SK-N-SH treated with all-trans-retinoic acid at 6 μM for 48 hours (cell line): ENCODE results near the gene ADGRV1.

Experiments used
- ATAC-seq: fragments of 200-7000 bp; cut with Tn5 transposase; 3 replicates; pipeline ENCODE4 v1.9.1; 2020; ENCODE audit warnings: mild to moderate bottlenecking, moderate library complexity
- ARNTL ChIP-seq: fragments of 450-650 bp; formaldehyde crosslinking; IDR thresholded peaks from 2 replicates; pipeline ENCODE4 v1.5.0; 2020; ENCODE audit warnings: low read depth, mild to moderate bottlenecking, moderate library complexity, borderline replicate concordance
- CREB5 ChIP-seq: fragments of 250-450 bp; sonication (Bioruptor Pico); IDR thresholded peaks from 2 replicates; pipeline ENCODE4 v1.5.1; 2020; ENCODE audit warnings: low read depth, mild to moderate bottlenecking, moderate library complexity
- CSDC2 ChIP-seq: fragments of 250-450 bp; sonication (Bioruptor Pico); IDR thresholded peaks from 2 replicates; pipeline ENCODE4 v1.5.0; 2020; ENCODE audit warnings: mild to moderate bottlenecking, moderate library complexity
- CSRNP3 ChIP-seq: fragments of 250-450 bp; sonication (Bioruptor Pico); IDR thresholded peaks from 2 replicates; pipeline ENCODE4 v1.5.1; 2021; ENCODE audit warnings: mild to moderate bottlenecking, moderate library complexity
- ESRRG ChIP-seq: fragments of 250-450 bp; sonication (Bioruptor Pico); IDR thresholded peaks from 2 replicates; pipeline ENCODE4 v1.6.1; 2021; ENCODE audit warnings: mild to moderate bottlenecking
- GLIS3 ChIP-seq: fragments of 250-450 bp; sonication (Bioruptor Pico); IDR thresholded peaks from 2 replicates; pipeline ENCODE4 v1.5.0; 2020; ENCODE audit warnings: mild to moderate bottlenecking, moderate library complexity
- ISL1 ChIP-seq: fragments of 250-450 bp; sonication (Bioruptor Pico); IDR thresholded peaks from 2 replicates; pipeline ENCODE4 v2.1.2; 2022; ENCODE audit warnings: mild to moderate bottlenecking, moderate library complexity
- OSR1 ChIP-seq: fragments of 250-450 bp; sonication (Bioruptor Pico); IDR thresholded peaks from 2 replicates; pipeline ENCODE4 v1.8.0; 2022; ENCODE audit warnings: moderate library complexity, mild to moderate bottlenecking, inconsistent platforms
- PATZ1 ChIP-seq: fragments of 250-450 bp; sonication (Bioruptor Pico); IDR thresholded peaks from 2 replicates; pipeline ENCODE4 v1.8.0; 2020; ENCODE audit warnings: mild to moderate bottlenecking, moderate library complexity, borderline replicate concordance
- RARB ChIP-seq: fragments of 250-450 bp; sonication (Bioruptor Pico); IDR thresholded peaks from 2 replicates; pipeline ENCODE4 v1.8.0; 2021; ENCODE audit warnings: mild to moderate bottlenecking, moderate library complexity
- SNAI2 ChIP-seq: fragments of 250-450 bp; sonication (Bioruptor Pico); IDR thresholded peaks from 2 replicates; pipeline ENCODE4 v1.5.0; 2020; ENCODE audit warnings: mild to moderate bottlenecking, moderate library complexity
- TCF4 ChIP-seq: fragments of 250-450 bp; sonication (Bioruptor Pico); IDR thresholded peaks from 2 replicates; pipeline ENCODE4 v1.8.0; 2021; ENCODE audit warnings: mild to moderate bottlenecking, moderate library complexity, borderline replicate concordance
- TOX ChIP-seq: fragments of 250-450 bp; sonication (Bioruptor Pico); IDR thresholded peaks from 2 replicates; pipeline ENCODE4 v1.8.0; 2021; ENCODE audit warnings: mild to moderate bottlenecking, moderate library complexity, borderline replicate concordance
- ZC3H10 ChIP-seq: fragments of 250-450 bp; sonication (Bioruptor Pico); IDR thresholded peaks from 2 replicates; pipeline ENCODE4 v1.5.1; 2021; ENCODE audit warnings: mild to moderate bottlenecking, moderate library complexity
- ZFP3 ChIP-seq: fragments of 250-450 bp; sonication (Bioruptor Pico); IDR thresholded peaks from 2 replicates; pipeline ENCODE4 v1.5.0; 2020; ENCODE audit warnings: mild to moderate bottlenecking, moderate library complexity
- ZFP30 ChIP-seq: fragments of 450-650 bp; formaldehyde crosslinking; IDR thresholded peaks from 2 replicates; pipeline ENCODE4 v1.5.0; 2022; ENCODE audit warnings: mild to moderate bottlenecking, moderate library complexity
- ZNF565 ChIP-seq: fragments of 450-650 bp; formaldehyde crosslinking; conservative IDR thresholded peaks from 2 replicates; pipeline ENCODE4 v1.5.0; 2020; ENCODE audit warnings: low read depth, mild to moderate bottlenecking, moderate library complexity
- ZNF70 ChIP-seq: fragments of 450-650 bp; formaldehyde crosslinking; IDR thresholded peaks from 2 replicates; pipeline ENCODE4 v1.5.0; 2020; ENCODE audit warnings: mild to moderate bottlenecking, moderate library complexity
- ZNF8 ChIP-seq: fragments of 450-650 bp; formaldehyde crosslinking; IDR thresholded peaks from 2 replicates; pipeline ENCODE4 v1.5.0; 2020; ENCODE audit warnings: mild to moderate bottlenecking, moderate library complexity

Gene ADGRV1

GRCh38 chr5:90553711-90554110 is 4.9 kb upstream of the ADGRV1 start:
- no peak for ATAC-seq
- no peak for TF ChIP-seq ZC3H10
- TF ChIP-seq CSRNP3 (CRISPR knock-in tag) = no peak
- TF ChIP-seq PATZ1 (CRISPR knock-in tag) = no peak
- no peak for TF ChIP-seq ZFP3

- no peak for ATAC-seq
- TF ChIP-seq GLIS3 (CRISPR knock-in tag) (no peak), CSDC2 (no peak)
Measured at GRCh38 chr5:90554358-90555006, 4.1 kb upstream of the ADGRV1 start.

- TF ChIP-seq SNAI2 (CRISPR knock-in tag) (no peak), TCF4 (CRISPR knock-in tag) (no peak), CREB5 (no peak), CSDC2 (no peak), ZNF70 (CRISPR knock-in tag) (no peak), ARNTL (no peak), ZFP3 (no peak), ZNF8 (CRISPR knock-in tag) (no peak), TOX (CRISPR knock-in tag) (no peak), RARB (no peak)
- no peak for ATAC-seq
Measured at GRCh38 chr5:90555666-90556065, 2.9 kb upstream of the ADGRV1 start.

- no peak for TF ChIP-seq OSR1 (CRISPR knock-in tag)
- no peak for TF ChIP-seq CSRNP3 (CRISPR knock-in tag)
- TF ChIP-seq CREB5 = no peak
- no peak for TF ChIP-seq ZNF565 (CRISPR knock-in tag)
- TF ChIP-seq TCF4 (CRISPR knock-in tag) = no peak
- no peak for TF ChIP-seq ZNF70 (CRISPR knock-in tag)
- TF ChIP-seq CSDC2 = no peak
- no peak for TF ChIP-seq ARNTL
- no peak for TF ChIP-seq ZFP30 (CRISPR knock-in tag)
- no peak for TF ChIP-seq ISL1
- no peak for TF ChIP-seq ESRRG
- TF ChIP-seq ZNF8 (CRISPR knock-in tag) = no peak
- no peak for TF ChIP-seq SNAI2 (CRISPR knock-in tag)
- no peak for TF ChIP-seq PATZ1 (CRISPR knock-in tag)
- no peak for TF ChIP-seq RARB
- ATAC-seq = no peak
Measured at GRCh38 chr5:90557391-90557790, 1.2 kb upstream of the ADGRV1 start.
